CD4-positive, alpha-beta T cell treated with Interleukin-17A for 4 hours (primary cell): ENCODE results near the gene CXCL8.

Source experiments
- DNase-seq: peaks from one replicate; pipeline ENCODE4 v3.0.0-alpha.2; 2020; ENCODE audit warnings: mixed read lengths

Gene CXCL8

DNA sequence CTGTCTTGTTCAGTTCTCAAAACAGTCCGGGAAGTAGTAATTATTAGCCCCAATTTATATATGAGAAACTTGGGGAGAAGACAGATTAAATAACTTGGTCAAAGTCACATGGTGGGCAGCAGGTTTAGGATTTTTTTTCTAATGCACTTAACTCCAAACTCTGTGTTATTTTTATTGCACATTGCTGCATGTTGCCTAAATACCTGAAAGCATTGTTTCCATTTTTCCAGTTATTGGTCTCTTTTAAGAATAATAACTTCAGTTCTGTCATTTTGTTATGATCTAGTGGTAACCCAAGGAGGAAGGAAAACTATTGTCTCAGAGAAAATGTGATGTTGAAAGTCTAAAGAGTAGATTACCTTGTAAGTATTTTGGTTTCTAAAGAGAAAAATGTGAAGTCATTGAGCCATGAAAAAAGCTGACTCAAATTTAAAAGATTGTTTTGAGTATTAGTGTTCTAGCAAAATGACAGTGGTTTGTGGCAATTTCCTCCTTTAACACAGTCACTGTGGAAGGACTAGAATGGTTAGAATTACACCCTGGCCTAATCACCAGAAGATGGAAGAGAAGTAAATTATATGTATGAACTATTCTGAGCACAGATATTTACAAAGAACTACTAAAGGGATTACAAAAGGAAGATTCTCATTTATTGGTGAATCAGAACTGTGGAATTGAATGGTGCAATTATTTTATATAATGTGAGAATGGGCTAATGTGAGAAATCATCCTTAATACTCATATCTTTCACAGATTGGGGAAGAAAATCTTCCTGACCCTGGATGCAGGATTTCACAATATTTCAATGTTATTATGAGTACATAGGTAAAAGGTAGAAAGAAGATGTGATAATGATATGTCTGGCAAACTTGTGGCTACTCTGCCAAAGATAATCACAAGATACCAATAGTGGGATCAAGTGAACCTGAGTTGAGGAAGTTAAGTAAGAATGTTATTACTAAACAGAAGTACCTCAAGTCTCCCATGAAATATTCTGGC, 21.7 kb upstream of the CXCL8 start:
- DNase-seq, result no peak

DNA sequence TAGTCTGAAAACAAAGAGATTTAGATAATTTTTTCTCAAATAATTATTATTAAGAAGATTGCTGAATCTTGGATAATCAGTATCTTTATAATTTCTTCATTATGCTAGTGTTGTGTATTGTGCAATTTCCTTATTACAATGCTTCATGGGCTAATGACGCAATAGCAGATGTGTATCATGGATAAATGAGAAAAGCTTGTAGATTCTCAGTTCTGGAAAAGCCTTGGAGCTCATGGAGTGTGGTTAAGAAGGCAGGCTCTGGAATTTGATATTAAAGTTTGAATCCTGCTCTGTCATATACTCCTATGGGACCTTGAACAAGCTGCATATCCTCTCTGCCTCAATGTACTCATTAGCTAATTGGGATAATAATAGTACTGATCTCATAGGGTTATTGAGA, 18.9 kb upstream of the CXCL8 start:
- no peak for DNase-seq

DNA sequence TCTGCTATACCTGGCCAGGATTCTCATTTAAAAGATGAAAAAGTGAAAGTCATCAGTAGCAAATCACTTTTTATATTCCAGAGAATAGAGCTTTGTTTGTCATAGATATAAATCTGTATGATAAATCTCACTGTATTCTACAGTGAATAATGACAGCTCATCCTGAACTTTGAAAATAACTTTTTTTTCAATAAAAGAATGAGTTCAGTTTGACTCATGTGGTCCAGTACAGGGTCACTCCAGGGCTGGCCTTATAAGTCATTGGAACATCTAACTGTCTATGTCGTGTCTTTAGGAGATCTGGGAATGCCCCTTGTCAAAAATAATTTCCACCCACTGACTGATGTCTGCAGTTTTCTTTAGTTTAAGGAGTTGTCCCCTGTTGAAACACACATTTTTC, 18.5 kb upstream of the CXCL8 start:
- DNase-seq, result no peak

GRCh38 chr4:73723023-73723422, 17.3 kb upstream of the CXCL8 start:
- DNase-seq, result no peak

DNA sequence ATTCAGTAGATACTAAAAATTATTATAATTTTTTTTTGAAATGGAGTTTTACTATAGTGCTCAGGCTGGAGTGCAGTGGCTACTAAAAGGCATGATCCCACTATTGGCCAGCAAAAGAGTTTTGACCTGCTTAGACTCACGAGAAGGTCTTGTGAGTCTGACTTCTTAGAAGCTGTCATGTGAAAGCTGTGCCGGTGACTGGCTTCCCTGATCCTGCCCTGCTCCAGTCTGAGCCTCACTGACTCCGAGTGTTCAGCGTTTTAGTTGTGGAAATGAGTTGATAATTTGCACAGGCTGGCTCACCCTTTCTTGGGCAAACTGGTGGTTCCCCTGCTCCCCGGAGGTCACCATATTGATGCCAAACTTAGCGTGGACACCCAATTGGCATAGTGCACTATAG, 16.4 kb upstream of the CXCL8 start:
- no peak for DNase-seq

DNA sequence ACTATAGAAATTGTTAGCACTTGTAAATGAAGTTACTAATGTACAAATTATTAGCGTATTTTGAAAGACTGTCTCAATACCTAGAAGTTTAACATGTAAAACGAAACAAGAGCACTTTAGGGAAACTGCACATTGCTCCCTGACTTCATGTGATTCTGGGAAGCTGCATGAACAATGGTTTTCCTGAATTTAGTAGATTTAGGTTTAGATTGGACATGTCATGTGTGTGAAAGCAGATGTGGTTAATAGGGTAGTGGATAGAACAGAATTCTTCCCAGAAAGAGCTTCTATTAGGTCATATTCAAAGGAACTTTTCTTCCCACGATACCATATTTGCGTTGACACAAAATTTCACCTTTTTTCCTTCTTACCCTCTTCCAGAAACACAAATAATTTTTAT, 14.9 kb upstream of the CXCL8 start:
- DNase-seq, result no peak

DNA sequence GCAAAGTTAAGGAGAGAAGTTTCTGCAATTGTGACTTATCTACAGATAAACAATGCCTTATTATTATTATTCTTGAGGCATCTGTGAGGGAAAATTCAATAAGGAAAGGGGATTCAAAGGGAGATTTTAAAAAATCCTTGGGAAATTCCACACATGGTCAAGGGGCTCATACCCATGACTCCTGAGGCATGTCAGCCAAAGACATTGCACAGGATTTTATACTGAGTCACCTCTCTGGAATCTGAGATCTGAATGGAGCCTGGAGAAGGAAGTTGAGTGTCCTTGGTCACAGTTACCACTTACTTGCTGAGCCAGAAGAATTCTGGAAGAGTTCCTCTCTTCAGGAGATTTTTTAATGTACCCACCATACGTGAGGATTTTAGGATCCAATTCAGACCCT, 14.4 kb upstream of the CXCL8 start:
- DNase-seq, result no peak

DNA sequence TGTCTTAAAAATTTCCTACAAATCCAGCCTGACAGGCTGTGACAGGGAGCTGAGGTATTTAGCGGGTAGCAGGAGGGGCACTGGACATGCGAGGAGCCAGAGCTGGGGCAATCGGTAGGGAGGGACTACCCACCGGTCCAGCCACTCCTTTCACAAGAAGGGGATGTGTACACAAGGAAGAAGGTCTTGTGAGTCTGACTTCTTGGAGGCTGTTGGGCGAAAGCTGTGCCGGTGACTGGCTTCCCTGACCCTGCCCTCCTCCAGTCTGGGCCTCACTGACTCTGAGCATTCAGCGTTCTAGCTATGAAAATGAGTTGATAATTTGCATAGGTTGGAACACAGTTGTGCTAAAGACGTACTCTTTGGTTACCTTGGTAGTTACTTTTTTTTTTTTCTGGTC, 12.7 kb upstream of the CXCL8 start:
- no peak for DNase-seq

- no peak for DNase-seq
Observed at GRCh38 chr4:73728091-73728741, 12.2 kb upstream of the CXCL8 start.

DNA sequence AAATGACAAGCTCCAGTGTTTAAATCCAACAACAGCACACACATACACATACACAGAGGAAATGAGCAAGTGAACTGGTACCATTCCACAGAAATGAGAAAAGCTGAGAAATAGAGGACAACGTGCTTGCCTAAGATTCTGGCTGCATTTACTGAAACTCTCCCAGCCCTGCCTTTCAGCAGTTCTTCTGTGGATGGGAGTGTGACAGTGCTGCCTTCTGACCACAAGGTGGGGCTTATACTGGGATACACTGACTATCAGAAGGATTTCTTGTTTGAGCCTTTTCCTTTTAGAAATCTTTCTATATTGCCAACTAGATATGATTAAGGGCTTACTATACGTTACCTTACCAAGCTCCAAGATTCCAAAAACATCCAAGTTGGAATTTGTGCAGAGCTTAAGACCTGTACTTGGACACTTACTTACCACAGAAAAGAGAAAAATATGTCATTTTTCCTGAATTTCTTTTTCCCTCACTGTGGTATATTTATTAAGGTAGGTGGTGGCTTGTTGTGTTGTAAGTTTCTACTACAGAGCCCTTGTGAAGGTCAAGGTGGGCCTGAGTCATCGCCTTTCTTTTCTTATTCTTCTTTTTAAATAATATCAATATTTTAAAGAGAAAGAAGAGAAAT, 10.7 kb upstream of the CXCL8 start:
- no peak for DNase-seq

DNA sequence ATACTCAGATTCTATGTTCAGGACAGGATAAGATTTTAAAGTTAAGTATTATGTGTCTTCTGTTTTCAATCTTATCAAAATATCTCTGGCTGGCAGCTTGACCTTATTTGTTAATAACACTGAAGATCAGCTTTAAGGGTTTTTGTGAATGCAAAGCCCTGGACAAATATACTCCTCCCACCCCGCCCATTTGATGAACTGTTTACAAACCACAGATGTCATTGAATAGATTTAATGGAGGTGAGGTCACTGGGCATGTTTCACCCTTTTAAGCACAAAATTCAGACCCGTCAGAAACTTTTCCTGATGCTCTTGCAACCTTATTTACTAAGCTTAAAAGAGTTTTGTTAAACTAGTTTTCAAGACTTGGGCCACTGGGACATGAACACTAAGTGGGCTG, 10.1 kb upstream of the CXCL8 start:
- DNase-seq, result no peak

- no peak for DNase-seq
Observed at GRCh38 chr4:73730867-73731266, 9.5 kb upstream of the CXCL8 start.

- DNase-seq, result no peak
Observed at GRCh38 chr4:73731968-73732610, 8.3 kb upstream of the CXCL8 start.

GRCh38 chr4:73732759-73733431, 7.5 kb upstream of the CXCL8 start:
- DNase-seq, result no peak

DNA sequence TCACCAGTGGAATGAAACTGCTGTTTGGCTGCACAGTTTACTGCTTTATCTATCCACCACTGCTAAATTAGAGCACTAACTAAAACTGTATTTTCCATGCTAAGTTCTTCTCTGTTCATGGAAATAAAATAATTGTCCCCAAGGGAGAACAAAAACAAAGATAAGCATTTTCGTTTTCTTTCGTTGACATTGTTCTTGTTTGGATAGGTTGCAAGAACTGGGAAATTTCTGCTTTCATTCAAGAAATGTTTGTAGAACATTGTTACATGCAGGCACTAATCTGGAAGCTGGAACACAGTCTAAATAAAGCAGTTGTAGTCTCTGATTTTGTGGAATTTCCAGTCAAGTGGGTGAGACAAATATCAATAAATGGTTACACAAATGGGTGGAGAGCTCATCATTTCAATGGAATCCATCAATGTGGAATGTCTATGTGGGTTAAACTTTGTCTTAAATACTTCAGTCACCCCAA, 5.8 kb upstream of the CXCL8 start:
- no peak for DNase-seq

GRCh38 chr4:73735231-73735630, 5.1 kb upstream of the CXCL8 start:
- DNase-seq, result no peak

DNA sequence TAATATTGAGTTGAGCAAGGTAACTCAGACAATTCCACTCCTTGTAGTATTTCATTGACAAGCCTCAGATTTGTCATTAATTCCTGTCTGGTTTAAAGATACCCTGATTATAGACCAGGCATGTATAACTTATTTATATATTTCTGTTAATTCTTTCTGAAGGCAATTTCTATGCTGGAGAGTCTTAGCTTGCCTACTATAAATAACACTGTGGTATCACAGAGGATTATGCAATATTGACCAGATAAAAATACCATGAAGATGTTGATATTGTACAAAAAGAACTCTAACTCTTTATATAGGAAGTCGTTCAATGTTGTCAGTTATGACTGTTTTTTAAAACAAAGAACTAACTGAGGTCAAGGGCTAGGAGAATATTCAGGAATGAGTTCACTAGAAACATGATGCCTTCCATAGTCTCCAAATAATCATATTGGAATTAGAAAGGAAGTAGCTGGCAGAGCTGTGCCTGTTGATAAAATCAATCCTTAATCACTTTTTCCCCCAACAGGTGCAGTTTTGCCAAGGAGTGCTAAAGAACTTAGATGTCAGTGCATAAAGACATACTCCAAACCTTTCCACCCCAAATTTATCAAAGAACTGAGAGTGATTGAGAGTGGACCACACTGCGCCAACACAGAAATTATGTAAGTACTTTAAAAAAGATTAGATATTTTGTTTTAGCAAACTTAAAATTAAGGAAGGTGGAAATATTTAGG, 821 bp downstream of the CXCL8 start:
- no peak for DNase-seq

DNA sequence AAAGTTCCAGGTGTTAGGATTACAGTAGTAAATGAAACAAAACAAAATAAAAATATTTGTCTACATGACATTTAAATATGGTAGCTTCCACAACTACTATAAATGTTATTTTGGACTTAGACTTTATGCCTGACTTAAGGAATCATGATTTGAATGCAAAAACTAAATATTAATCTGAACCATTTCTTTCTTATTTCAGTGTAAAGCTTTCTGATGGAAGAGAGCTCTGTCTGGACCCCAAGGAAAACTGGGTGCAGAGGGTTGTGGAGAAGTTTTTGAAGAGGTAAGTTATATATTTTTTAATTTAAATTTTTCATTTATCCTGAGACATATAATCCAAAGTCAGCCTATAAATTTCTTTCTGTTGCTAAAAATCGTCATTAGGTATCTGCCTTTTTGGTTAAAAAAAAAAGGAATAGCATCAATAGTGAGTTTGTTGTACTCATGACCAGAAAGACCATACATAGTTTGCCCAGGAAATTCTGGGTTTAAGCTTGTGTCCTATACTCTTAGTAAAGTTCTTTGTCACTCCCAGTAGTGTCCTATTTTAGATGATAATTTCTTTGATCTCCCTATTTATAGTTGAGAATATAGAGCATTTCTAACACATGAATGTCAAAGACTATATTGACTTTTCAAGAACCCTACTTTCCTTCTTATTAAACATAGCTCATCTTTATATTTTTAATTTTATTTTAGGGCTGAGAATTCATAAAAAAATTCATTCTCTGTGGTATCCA, 1.6 kb downstream of the CXCL8 start:
- no peak for DNase-seq

GRCh38 chr4:73742490-73743160, 2.3 kb downstream of the CXCL8 start:
- no peak for DNase-seq

DNA sequence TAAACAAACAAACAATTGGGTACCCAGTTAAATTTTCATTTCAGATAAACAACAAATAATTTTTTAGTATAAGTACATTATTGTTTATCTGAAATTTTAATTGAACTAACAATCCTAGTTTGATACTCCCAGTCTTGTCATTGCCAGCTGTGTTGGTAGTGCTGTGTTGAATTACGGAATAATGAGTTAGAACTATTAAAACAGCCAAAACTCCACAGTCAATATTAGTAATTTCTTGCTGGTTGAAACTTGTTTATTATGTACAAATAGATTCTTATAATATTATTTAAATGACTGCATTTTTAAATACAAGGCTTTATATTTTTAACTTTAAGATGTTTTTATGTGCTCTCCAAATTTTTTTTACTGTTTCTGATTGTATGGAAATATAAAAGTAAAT, 2.9 kb downstream of the CXCL8 start:
- DNase-seq, result no peak

- no peak for DNase-seq
Observed at GRCh38 chr4:73743795-73744194, 3.4 kb downstream of the CXCL8 start.
